A172 (cell line): ENCODE results near the gene CEP68. TPM values are rescaled to one million over a fixed set of nuclear protein-coding genes. Genes with fewer than 3 reads are reported as not detected.
A peak's percentile ranks its signal among the peaks of the same experiment; 100 is the strongest.

ENCODE experiments used
- DNase-seq: peaks from one replicate; pipeline ENCODE4 v3.0.0-alpha.2; 2015; ENCODE audit warnings: low spot score
- total RNA-seq: library from RNA; depleted of rRNA; stranded (reverse); fragments of >200 nt; shearing (Covaris generic); gene quantifications from 2 replicates; pipeline ENCODE4 v1.2.3, GENCODE V29; 2014

Gene CEP68
- total RNA-seq, 1 experiment from 2014 or later = 6.0 TPM

DNA sequence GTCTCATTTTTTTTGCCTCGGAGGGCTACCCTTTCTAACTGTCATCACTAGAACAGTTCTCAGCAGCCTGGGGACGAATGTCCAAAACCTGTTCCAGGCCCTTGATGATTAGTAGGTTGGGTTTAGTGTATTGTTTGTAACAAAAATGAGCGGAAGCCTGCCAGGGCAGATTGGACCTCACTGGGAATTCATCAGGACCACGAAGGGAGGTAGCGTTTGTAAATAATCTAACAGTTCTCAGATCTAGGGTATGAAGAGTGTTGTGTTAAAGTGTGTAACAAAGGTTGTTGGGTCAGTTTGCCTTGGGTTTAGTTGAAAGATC lies 799 bp downstream of the CEP68 start:
- no peak for DNase-seq

DNA sequence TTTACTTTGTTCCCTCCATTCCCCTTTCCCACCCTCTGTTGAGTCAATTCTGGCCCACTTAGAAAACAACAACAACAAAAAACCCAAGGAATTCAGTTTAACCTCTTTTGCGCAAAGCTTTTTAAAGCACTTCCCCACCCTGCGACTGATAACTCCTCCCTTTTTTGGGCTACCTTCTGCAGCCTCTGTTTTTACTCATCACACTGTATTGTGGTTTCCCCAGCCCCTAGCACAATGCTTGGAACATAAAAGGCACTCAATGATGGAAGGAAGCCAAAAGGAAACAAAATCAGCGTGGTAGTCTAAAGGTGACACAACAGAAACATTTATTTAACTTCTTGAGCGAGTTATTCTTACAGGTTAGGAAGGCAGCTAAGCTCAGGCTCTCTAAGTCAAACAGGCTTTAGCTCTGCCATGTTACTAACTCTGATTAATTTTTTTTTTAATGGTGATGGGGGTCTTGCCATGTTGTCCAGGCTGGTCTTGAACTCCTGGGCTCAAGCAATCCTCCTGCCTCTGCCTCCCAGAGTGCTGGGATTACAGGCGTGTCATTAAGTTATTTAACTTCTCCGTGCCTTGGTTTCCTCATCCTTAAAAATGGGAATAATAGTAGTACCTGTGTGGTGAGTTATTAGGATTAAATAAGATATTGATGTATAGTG lies 1.3 kb downstream of the CEP68 start:
- DNase-seq = peak; percentile 45

DNA sequence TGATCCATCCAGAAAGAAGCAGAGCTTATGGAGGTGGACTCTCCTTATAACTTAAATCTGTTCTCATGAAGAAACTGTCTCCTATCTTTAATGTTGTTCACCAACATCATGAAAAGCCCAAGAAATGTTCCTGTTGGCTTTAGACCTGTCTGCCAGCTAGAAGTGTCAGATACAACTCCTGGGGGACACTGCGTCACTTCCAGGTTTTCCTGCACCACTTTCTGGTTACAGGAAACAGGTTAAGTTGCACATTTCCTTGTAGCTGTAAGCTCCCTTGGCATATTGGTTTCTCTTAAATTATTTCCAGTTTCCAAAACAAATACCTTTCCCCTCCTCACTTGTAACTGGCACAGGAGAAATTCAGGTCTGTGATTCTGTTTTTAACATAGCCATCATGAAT lies 2.9 kb downstream of the CEP68 start:
- DNase-seq = no peak

DNA sequence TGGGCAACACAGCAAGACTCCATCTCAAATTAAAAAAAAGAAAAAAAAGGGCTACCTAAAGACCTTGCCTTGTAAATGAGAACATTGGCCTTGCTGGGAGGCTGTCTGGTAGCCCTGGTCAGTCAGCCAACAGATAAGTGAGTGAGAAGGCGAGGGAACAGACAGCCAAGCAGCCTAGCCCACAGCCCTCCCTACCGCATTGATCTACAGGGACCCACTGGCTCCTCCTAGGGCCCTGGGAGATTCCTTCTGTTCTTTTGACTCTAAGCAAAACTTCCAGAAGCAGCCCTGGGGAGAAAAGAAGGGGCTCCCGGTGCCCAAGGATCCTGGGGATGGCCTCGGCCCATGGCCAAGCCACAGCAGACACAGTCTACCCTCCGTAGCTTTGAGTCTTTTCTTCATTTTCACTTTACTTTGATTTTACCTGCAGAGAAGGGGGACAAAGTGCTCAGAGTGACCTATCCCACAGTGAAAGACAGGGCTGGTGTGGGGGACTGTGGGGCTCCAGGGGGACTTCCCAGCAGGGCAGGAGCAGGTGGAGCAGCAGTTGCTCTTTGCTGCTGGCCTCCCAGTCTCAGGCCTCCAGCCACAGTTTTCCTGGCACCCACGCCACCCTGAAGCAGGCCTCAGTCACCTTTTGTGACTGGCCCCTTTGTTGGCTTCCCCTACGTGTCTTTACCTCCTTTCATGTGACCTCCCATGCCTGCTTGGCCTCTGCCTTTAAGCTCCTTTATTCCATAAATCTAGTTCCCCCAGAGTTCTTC lies 5.1 kb downstream of the CEP68 start:
- DNase-seq = no peak

DNA sequence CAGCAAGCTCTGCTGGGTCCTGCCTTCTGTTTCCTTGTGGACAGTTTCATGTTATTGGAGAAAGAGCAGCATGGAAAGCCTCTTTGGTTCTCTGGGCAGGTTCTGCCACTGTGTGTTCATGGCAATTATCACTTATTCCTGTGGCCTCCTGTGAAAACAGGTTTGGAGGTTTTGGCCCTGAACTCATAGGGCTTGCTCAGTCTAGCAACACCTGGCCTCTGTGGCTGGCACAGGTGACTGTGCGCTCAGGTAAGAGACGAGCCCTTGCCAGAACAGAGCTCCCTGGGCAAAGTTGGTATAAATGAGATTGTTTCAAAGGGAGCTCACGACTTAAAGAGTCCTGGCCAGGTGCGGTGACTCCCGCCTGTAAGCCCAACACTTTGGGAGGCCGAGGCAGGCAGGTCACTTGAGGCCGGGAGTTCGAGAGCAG lies 5.7 kb downstream of the CEP68 start:
- no peak for DNase-seq

DNA sequence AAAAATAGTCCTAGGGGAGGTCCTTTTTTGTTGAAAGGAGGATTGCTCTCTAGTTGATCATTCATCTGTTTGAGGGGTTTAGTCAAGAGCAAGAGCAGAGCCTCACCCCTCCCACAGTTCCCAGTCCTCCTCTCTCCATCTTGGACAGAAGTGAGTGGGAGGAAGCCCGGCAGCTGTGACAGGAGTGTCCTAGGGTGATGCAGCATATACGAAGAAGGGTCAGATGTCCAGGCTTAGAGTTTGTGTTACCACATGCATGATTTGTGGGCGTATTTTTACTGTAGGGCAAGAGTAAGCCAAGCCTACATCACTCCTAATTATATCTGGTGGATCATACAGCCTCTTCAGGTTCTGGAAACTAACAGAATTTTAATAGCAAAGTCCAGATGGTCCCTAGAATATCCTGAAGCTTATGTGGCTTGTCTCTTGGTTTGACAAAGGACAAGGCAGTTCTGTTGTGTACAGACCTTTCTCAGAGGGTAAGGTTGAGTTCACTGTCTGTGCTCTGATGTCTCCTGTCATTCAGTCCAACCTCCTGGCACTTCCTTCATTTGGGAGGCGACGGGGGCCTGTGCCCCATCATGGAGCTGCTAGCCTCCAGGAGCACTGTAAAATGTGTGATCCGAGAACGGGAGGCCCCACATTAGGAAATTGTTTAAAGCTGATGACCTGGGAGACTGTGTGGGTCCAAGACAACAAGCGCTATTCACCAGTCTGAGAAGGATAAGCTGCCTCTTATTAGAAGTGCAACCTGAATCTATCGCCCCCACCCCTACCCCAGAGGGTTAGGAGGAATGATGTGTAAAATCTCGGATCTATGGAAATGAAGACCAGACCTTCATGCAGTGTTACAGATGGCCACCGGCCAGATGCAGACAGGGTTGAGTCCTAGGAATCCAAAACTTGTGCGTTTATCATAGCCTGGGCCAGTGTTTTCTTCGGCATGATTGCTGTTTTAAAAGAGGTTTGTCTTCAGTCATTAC lies 6.9 kb downstream of the CEP68 start:
- no peak for DNase-seq

DNA sequence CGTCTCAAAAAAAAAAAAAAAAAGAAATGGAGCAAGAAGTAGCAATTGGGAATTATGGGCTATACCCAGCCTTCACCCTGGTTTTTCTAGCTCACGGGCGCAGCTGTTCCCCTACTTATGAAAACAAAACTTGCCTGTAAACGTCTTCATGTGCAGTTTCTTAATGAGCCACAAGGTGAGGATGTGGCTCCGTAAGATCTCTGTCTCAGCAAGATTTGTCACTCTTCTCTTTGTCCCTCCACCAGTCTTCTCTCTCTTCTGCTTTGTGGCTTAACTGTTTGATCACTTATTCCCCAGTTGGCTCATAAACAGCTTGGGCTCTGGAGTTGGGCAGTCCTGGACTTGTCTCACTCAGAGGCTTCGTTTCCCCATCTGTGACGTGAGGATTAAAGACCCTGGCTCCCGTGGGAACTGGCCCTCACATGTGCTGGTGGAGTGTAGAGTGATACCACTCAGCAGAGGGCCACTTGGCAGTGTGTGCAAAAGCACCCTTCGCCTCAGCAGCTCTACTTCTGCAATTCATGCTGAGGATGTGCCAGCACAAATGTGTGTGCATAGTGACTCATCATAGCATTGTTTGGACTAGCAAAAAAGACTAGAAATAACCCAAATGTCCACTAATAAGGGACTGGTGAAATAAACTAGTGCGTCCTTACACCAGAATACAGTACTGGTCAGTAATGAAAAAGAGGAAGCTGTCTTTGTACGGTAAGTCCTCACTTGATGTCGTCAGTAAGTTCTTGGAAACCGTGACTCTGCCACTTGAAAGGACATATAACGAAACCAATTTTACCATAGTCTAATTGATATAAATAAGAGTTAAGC lies 8.7 kb downstream of the CEP68 start:
- peak; percentile 81 for DNase-seq

DNA sequence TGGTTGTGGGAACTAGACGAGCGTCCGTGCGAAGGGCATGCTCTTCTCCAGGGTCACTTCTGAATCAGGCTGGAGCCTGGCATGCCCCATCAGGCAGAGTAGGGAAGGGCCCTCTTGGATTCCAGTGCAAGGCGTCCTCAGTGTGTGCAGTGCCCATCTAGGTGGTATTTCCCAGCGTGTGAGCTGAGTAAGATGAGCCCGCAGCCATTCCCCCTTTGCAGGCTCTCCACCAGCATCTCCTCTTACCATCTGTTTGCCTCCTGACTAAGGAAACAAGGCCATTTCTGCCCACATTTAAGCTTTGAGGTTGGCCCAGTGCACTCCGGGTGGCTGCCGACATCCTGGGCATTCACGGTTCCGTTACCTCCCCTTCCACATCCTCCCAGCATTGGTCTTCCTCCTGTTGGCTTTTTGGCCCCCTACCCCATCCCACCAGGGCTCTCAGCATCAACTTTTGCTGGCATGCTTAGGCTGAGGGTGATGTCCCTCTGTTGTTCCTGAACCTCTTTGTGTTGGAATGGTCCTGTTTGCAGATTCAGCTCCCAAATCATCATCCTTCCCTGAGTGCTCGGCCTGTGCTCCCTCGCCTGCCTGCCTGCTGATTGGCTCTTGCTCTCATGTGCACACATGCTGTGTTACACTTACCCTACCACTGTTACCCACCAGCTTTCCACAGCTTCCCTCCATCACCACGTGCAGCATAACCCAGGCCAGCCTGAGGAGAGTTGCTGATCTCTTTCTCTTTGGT lies 11.8 kb downstream of the CEP68 start:
- DNase-seq = no peak

DNA sequence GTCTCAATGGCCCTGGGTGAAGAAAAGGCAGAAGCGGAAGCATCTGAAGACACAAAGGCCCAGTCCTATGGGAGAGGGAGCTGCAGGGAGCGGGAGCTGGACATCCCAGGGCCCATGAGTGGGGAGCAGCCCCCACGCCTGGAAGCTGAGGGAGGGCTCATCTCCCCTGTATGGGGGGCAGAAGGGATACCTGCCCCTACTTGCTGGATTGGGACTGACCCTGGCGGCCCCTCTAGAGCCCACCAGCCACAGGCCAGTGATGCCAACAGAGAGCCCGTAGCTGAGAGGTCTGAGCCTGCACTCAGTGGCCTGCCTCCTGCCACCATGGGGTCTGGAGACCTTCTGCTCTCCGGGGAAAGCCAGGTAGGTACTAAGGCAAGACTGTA lies 13.2 kb downstream of the CEP68 start:
- no peak for DNase-seq

DNA sequence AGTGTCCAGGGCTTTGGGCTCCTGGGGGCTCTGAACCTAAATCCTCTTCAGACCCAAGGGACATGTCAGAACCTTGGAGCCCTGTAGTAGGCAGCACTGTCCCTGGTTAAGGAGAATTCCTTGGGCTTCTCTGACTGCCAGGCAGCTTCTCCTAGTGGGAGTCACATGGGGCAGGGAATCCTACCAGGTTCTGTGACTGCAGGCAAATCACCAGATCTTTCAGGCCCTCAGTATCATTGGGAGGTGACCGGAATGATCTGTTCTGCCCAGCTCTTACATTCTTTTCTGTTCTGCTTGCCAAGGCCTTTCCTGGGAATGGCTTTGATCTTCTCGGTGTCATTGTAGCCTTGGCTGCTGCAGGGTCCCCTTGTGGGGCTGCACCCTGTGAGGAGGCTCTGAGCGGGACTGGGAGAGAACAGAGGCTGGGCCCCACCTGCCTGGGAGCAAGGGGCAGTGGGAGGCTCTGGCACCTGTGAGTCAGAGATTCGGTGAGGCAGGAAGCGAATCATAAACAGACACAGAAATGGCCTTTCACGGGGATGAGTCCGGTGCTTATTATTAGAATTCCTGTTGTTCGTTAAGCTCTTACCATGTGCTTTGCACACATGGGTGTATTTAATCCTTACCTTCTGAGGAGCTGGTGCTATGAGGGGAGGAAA lies 14.1 kb downstream of the CEP68 start:
- peak; percentile 73 for DNase-seq

DNA sequence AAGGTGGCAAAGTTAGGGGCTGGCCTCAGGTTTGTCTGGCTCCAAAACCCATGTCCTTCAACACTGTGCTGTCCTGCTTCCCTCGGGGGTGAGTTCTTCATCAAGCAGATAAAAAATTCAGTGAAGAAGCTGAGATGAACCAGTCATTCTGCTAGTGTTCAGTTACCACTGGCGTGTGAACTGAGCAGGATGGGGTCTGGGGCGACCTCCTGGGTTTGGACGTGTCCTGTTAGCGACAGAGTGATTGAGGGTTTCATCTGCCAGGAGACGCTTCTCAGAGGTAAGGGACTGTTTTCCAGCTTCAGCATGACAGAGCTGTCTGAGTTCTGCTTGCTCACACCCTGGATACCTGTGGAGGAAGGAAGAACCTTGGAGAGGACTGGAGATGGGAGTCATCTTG lies 14.6 kb downstream of the CEP68 start:
- DNase-seq = no peak

DNA sequence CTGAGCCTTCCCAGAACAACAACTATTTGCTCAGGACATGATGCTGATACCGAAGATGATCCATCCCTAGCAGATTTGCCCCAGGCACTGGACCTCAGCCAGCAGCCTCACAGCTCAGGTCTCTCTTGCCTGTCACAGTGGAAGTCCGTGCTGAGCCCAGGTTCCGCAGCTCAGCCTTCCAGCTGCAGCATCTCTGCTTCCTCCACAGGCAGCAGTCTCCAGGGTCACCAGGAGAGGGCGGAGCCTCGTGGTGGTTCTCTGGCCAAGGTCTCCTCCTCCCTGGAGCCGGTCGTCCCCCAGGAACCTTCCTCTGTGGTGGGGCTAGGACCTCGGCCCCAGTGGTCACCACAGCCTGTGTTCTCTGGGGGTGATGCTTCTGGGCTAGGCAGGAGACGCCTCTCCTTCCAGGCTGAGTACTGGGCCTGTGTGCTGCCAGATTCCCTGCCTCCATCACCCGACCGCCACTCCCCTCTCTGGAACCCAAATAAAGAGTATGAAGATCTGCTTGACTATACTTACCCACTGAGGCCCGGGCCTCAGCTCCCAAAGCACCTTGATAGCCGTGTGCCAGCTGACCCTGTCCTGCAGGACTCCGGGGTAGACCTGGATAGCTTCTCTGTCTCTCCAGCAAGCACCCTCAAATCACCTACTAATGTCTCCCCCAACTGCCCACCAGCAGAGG lies 15.4 kb downstream of the CEP68 start:
- DNase-seq = no peak

DNA sequence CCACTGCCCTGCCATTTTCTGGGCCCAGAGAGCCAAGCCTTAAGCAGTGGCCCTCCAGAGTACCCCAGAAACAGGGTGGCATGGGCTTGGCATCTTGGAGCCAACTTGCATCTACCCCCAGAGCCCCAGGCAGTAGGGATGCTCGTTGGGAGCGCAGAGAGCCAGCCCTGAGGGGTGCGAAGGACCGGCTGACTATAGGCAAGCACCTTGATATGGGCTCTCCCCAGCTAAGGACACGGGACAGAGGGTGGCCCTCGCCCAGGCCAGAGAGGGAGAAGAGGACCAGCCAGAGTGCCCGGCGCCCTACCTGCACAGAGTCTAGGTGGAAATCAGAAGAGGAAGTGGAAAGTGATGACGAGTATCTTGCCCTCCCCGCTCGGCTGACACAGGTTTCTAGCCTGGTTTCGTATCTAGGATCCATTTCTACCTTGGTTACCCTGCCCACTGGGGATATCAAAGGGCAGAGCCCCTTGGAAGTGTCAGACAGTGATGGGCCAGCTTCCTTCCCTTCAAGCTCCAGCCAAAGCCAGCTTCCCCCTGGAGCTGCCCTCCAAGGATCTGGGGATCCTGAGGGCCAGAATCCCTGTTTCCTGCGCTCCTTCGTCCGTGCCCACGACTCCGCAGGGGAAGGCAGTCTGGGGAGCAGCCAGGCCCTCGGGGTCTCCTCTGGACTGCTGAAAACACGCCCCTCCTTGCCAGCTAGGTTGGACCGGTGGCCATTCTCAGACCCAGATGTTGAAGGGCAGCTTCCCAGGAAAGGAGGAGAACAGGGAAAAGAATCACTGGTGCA lies 16.2 kb downstream of the CEP68 start:
- DNase-seq = no peak

DNA sequence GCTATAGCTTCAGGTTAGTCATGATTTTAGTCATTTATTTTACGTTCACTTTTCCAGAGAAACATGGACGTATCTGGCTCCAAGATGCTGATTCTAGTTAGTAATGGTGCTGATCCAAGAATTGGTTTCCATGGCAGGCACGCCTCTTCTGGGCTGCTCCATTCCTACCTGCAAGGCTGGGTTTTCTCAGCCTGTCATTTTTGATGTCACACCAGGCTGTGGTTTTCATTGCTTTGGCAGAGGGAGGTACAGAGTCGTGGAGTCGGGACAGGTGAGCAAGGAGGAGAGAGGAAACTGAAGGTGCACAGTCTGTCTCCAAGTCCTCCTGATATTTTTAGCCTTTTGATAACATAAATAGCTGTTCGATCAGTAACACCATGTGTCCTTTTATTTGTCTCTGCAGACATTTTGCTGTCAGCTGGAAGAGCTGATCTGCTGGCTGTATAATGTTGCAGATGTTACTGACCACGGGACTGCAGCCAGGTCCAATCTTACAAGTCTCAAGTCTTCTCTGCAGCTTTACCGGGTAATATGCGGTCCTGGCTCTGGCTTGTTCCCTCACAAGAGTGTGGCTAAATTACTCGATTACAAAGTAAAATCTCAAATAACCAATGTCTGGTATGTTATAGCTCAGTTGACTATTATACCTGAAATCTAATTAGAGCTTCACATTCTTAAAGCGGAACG lies 17.8 kb downstream of the CEP68 start:
- no peak for DNase-seq

DNA sequence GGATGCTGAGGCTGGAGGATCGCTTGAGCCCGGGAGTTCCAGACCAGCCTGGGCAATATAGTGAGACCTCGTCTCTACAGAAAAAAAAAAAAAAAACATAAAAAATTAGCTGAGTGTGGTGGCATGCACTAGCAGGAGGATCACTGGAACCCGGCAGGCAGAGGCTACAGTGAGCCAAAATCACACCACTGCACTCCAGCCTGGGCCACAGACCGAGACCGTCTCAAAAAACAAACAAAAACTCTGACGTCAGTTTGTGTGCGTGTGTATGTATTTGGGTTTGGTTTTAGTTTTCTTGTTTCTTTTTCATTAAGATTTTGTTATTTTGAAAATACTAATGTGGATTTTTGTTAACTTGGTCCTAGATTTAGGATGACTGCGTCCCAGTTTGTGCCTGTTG lies 19.0 kb downstream of the CEP68 start:
- no peak for DNase-seq

DNA sequence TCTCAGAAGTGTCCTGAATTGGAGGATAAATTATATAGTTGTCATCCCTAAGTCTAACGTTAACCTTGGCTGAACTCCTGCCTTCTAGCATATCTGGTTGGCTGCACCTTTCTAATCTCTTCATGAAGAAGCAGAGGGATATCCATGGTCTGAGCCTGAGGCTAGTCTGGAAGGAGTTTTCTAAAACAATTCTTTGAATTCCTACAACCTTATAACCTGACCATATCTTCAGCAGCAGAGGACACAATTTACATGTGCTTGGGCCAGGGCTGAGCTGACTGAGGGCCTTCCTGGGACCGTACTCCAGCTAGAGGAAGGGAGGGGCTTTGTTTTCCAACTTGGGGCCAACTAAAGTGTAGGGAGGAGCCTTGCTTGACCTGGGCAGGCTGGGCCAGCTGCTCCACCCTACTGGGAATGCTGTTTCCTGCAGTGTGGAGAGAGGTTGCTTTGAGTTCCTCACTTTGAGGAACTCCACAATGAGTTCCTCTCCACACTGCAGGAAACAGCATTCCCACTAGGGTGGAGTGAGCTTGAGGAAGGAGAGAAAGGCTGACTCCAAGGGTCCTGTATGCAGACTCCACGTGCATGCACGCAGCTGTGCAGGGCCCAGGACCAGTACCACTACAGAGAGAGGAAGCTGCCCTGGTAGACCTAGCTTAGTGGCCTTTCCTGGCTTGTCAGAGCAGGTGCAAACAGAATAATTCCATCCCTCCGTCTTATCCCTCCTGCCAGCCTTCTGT lies 19.6 kb downstream of the CEP68 start:
- DNase-seq = peak; percentile 39

DNA sequence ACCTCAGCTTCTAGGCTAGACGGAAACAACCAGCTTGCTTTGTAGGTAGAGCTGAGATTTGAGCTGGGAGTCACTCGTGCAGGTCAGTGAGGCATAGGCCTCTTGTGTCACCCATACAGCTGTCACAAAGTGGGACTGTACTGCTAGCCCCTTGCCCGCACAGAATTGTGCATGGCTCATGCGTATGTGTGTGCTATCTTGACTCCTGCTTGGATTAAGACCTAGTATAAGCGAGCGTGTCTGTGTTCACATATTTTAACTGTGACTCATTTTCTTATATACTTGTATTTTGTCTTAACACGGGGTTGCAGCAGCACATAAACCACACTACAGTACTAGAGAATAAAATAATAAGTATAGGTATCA lies 20.1 kb downstream of the CEP68 start:
- DNase-seq = peak; percentile 64

DNA sequence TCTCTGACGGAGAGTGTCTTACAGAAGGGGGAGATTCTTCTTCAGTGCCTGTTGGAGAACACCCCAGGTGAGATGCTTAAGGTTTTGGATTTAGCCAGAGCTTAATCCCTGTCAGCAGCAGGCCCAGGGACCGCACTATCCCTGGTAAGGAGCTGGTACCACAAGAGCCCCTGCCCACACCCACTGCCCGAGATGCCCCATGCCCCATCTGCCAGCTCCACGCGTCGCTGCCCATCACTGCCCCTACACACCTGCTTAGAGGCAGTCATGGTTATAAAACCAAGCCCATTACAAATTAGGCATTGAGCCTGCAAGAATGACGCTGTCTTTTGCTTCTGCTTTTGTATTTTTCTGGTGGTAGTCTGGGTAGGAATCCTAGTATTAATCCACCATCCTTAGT lies 21.7 kb downstream of the CEP68 start:
- DNase-seq = no peak
